H1 (cell line): ENCODE measurements around the gene WNT1. TPM values are rescaled to one million over a fixed set of nuclear protein-coding genes. Genes with fewer than 3 reads are reported as not detected.

Experiments used
- CTCF ChIA-PET: fragments of 300-600 bp; sonication (Branson Sonifier 250); formaldehyde crosslinking; loops from one replicate; lab custom pipeline; 2021; ENCODE audit not compliant: partially characterized antibody; lab: Charles Lee
- POLR2A ChIA-PET: fragments of 300-600 bp; sonication (Branson Sonifier 250); formaldehyde crosslinking; loops from one replicate; lab custom pipeline; 2021; ENCODE audit warnings: inconsistent platforms; ENCODE audit not compliant: partially characterized antibody; lab: Charles Lee
- DNase-seq, 2 experiments: peaks; one replicate each; pipeline versions ENCODE4 v3.0.0 to v3.0.0-alpha.2; 2010 to 2022; ENCODE audit warnings: low spot score in 2 of 2, low read depth in 1 of 2, mixed read lengths in 1 of 2
- FAIRE-seq: peaks from 2 replicates; lab custom pipeline; 2011; peaks lifted over from hg19 to GRCh38; lab: Jason Lieb, UNC
- H2AFZ ChIP-seq: 2 replicates; pipeline ENCODE4 v1.8.1; 2012; ENCODE audit warnings: low read length, inconsistent platforms
- H2AK5ac ChIP-seq: 2 replicates; pipeline ENCODE4 v1.6.1; 2013; ENCODE audit warnings: low read depth, low read length
- H2BK120ac ChIP-seq: replicated peaks from 2 replicates; pipeline ENCODE3; 2013; ENCODE audit warnings: low read depth, low read length, inconsistent platforms
- H2BK12ac ChIP-seq: 2 replicates; pipeline ENCODE4 v1.6.1; 2013; ENCODE audit warnings: low read depth, low read length
- H2BK15ac ChIP-seq: 2 replicates; pipeline ENCODE4 v1.6.1; 2013; ENCODE audit warnings: low read length
- H2BK20ac ChIP-seq: 2 replicates; pipeline ENCODE4 v1.6.1; 2013; ENCODE audit warnings: low read length
- H2BK5ac ChIP-seq: 2 replicates; pipeline ENCODE4 v1.6.1; 2013; ENCODE audit warnings: low read depth, low read length
- H3K14ac ChIP-seq: 2 replicates; pipeline ENCODE4 v1.6.1; 2013; ENCODE audit warnings: inconsistent platforms; ENCODE audit not compliant: insufficient read length
- H3K18ac ChIP-seq: 2 replicates; pipeline ENCODE4 v1.6.1; 2013; ENCODE audit warnings: low read length; ENCODE audit errors: extremely low read depth
- H3K23ac ChIP-seq: 2 replicates; pipeline ENCODE4 v1.6.1; 2013; ENCODE audit warnings: inconsistent platforms; ENCODE audit not compliant: insufficient read length
- H3K23me2 ChIP-seq: 2 replicates; pipeline ENCODE4 v1.6.1; 2013; ENCODE audit warnings: low read depth, low read length
- H3K27ac ChIP-seq: 2 replicates; pipeline ENCODE4 v1.6.1; 2011; ENCODE audit warnings: low read depth, low read length, inconsistent platforms
- H3K27me3 ChIP-seq, 4 experiments: replicated peaks in 1 of 4; 1 replicate in 1 of 4; 2 replicates in 3 of 4; pipeline versions ENCODE4 v1.6.1 to v1.8.1; 2011 to 2013; ENCODE audit warnings: low read length in 3 of 4, mild to moderate bottlenecking in 3 of 4, inconsistent platforms in 2 of 4, mixed read lengths in 2 of 4, moderate library complexity in 1 of 4; ENCODE audit not compliant: control insufficient read depth in 3 of 4, insufficient read depth in 3 of 4; ENCODE audit errors: extremely low read depth in 1 of 4
- H3K36me3 ChIP-seq, 4 experiments: 2 replicates each; pipeline versions ENCODE4 v1.6.1 to v1.8.1; 2011 to 2013; ENCODE audit warnings: mild to moderate bottlenecking in 4 of 4, low read length in 3 of 4, moderate library complexity in 2 of 4, control low read depth in 1 of 4, inconsistent platforms in 1 of 4; ENCODE audit not compliant: insufficient read depth in 4 of 4, control insufficient read depth in 2 of 4
- H3K4ac ChIP-seq: replicated peaks from 2 replicates; pipeline ENCODE3; 2013; ENCODE audit warnings: low read length, low read depth, mixed read lengths, inconsistent platforms; ENCODE audit not compliant: insufficient read length
- H3K4me1 ChIP-seq, 4 experiments: replicated peaks in 1 of 4; 1 replicate in 1 of 4; 2 replicates in 3 of 4; pipeline versions ENCODE4 v1.6.1 to v1.8.1; 2011 to 2013; ENCODE audit warnings: low read length in 3 of 4, inconsistent platforms in 2 of 4, mixed read lengths in 1 of 4; ENCODE audit not compliant: insufficient read depth in 4 of 4, control insufficient read depth in 3 of 4
- H3K4me2 ChIP-seq, 2 experiments: 2 replicates each; pipeline versions ENCODE4 v1.6.1 to v1.8.1; 2011 to 2013; ENCODE audit warnings: low read depth in 2 of 2, low read length in 2 of 2, control low read depth in 1 of 2, inconsistent platforms in 1 of 2, mild to moderate bottlenecking in 1 of 2; ENCODE audit not compliant: insufficient read depth in 1 of 2
- H3K4me3 ChIP-seq, 4 experiments: fragments of 200-600, 300-600 bp in 1 of 4; sonication (generic), shearing (Covaris generic), sonication (Bioruptor Twin) in 1 of 4; 2 replicates each; pipeline versions ENCODE4 v1.5.1 to v1.8.1; 2011 to 2016; ENCODE audit warnings: low read length in 4 of 4, low read depth in 3 of 4, control low read depth in 2 of 4, inconsistent platforms in 2 of 4, mild to moderate bottlenecking in 2 of 4, mixed read lengths in 1 of 4, moderate library complexity in 1 of 4; ENCODE audit not compliant: insufficient read depth in 2 of 4; ENCODE audit errors: extremely low read depth in 1 of 4
- H3K56ac ChIP-seq: replicated peaks from 2 replicates; pipeline ENCODE3; 2013; ENCODE audit warnings: low read depth, mild to moderate bottlenecking, mixed read lengths, low read length, inconsistent platforms; ENCODE audit not compliant: insufficient read length
- H3K79me1 ChIP-seq: 2 replicates; pipeline ENCODE4 v1.6.1; 2013; ENCODE audit warnings: low read depth, low read length, control low read depth
- H3K79me2 ChIP-seq, 2 experiments: 2 replicates each; pipeline versions ENCODE4 v1.6.1 to v1.8.1; 2012 to 2013; ENCODE audit warnings: low read length in 2 of 2, mild to moderate bottlenecking in 2 of 2, inconsistent platforms in 1 of 2; ENCODE audit not compliant: insufficient read depth in 2 of 2, control insufficient read depth in 1 of 2
- H3K9ac ChIP-seq, 4 experiments: replicated peaks in 1 of 4; 1 replicate in 1 of 4; 2 replicates in 3 of 4; pipeline versions ENCODE4 v1.6.1 to v1.8.1; 2011 to 2013; ENCODE audit warnings: low read depth in 3 of 4, low read length in 3 of 4, control low read depth in 2 of 4, mild to moderate bottlenecking in 2 of 4, moderate library complexity in 2 of 4, inconsistent platforms in 1 of 4; ENCODE audit errors: extremely low read depth in 1 of 4
- H3K9me3 ChIP-seq, 2 experiments: 2 replicates each; pipeline versions ENCODE4 v1.6.1 to v1.8.1; 2012 to 2013; ENCODE audit warnings: mild to moderate bottlenecking in 2 of 2, moderate library complexity in 2 of 2, control low read depth in 1 of 2, inconsistent platforms in 1 of 2, low read depth in 1 of 2, low read length in 1 of 2, mixed read lengths in 1 of 2; ENCODE audit not compliant: insufficient read depth in 2 of 2
- H4K20me1 ChIP-seq, 2 experiments: replicated peaks in 1 of 2; 2 replicates each; pipeline versions ENCODE3 to v1.8.1; 2011 to 2013; ENCODE audit warnings: inconsistent platforms in 2 of 2, low read length in 2 of 2, mild to moderate bottlenecking in 1 of 2; ENCODE audit not compliant: insufficient read depth in 2 of 2, control insufficient read depth in 1 of 2
- H4K5ac ChIP-seq: 2 replicates; pipeline ENCODE4 v1.6.1; 2013; ENCODE audit warnings: low read length, low read depth, mixed read lengths, inconsistent platforms; ENCODE audit not compliant: insufficient read length
- H4K8ac ChIP-seq: 2 replicates; pipeline ENCODE4 v1.8.0; 2013; ENCODE audit warnings: mild to moderate bottlenecking, moderate library complexity, low read length, inconsistent platforms; ENCODE audit not compliant: insufficient read depth; ENCODE audit errors: extremely low read depth
- H4K91ac ChIP-seq: replicated peaks from 2 replicates; pipeline ENCODE3; 2013; ENCODE audit warnings: low read length, mixed read lengths, inconsistent platforms; ENCODE audit not compliant: insufficient read length
- EZH2 ChIP-seq: fragments of 200-600 bp; sonication (generic); IDR thresholded peaks from 2 replicates; pipeline ENCODE4 v1.7.1; 2012; ENCODE audit warnings: low read depth, mild to moderate bottlenecking, moderate library complexity, low read length, inconsistent platforms; ENCODE audit not compliant: severe bottlenecking
- NRF1 ChIP-seq: IDR thresholded peaks from 2 replicates; pipeline ENCODE4 v1.6.1; 2011; ENCODE audit warnings: mild to moderate bottlenecking, low read depth, low read length, improper control_type of control experiment
- WGBS, 2 experiments: shearing (Covaris generic) in 1 of 2; methylation state at CpG; one replicate each; pipeline versions ENCODE4 v1.1.6 to v1.1.7; 2013 to 2015; ENCODE audit warnings: low lambda C conversion rate in 2 of 2, mixed read lengths in 2 of 2, inconsistent platforms in 1 of 2, low coverage in 1 of 2, missing lambda C conversion rate in 1 of 2; ENCODE audit not compliant: insufficient replicate concordance in 2 of 2, insufficient coverage in 1 of 2, insufficient read length in 1 of 2; ENCODE audit errors: extremely low coverage in 1 of 2, missing lambda C conversion rate in 1 of 2; 5-methylcytosine and 5-hydroxymethylcytosine counted together
- polyA plus RNA-seq, 7 experiments: library from polyadenylated mRNA; depleted of rRNA in 3 of 7; stranded (reverse) in 5 of 7; unstranded in 2 of 7; fragments of >200 nt in 5 of 7; fragments of 200-250 nt in 2 of 7; gene quantifications; 1 replicate in 5 of 7; 2 replicates in 1 of 7; 4 replicates in 1 of 7; pipeline versions ENCODE4 v1.2.1 to v1.2.3, GENCODE V29; 2011 to 2013; ENCODE audit warnings: missing spikeins in 2 of 7, mixed read lengths in 2 of 7
- total RNA-seq: library from RNA; stranded (reverse); fragmentation: NEBNext Ultra II Directional; extraction: Animal tissue kit (Norgen Biotek cat#: 25700); gene quantifications from 2 replicates; pipeline ENCODE4 v1.2.1, GENCODE V29; 2021

The WNT1 gene
- total and polyA plus RNA-seq, 2 of the 8 experiments (the other 6 are each of a cell fraction or from before 2014, with no cell fraction given): not detected

GRCh38 chr12:48972952-48973483 lies 5.1 kb upstream of the WNT1 start:
- Histone ChIP-seq H2AFZ (no peak overlapping the region), H3K27ac (no peak overlapping the region), H4K5ac (no peak overlapping the region), H3K18ac (0 out of 2 replicates have a peak overlapping the region, but pooled peaks have one; percentile 38), H3K23ac (no peak overlapping the region), H3K9me3 (no peaks in the 10 kb centered on the region), H3K56ac (no peak overlapping the region), H4K8ac (no peak overlapping the region), H3K4me2 (no peak overlapping the region; a peak in 1 of 4 replicates), H3K14ac (no peak overlapping the region), H3K4me3 (no peak overlapping the region), H2BK20ac (no peak overlapping the region), H2BK12ac (0 out of 2 replicates have a peak overlapping the region, but pooled peaks have one; percentile 55), H3K36me3 (no peaks in the 10 kb centered on the region; a peak in 1 of 8 replicates), H2AK5ac (no peak overlapping the region), H4K91ac (no peak overlapping the region), H3K4me1 (peaks cover 12 to 32% (median 28%) of the 10 kb centered on the region in 4 experiments), H3K27me3 (peaks cover 64 to 96% (median 94%) of the 10 kb centered on the region in 4 experiments), H3K79me2 (no peaks in the 10 kb centered on the region), H3K23me2 (peaks cover 9% of the 10 kb centered on the region), H2BK120ac (no peak overlapping the region), H3K4ac (no peak overlapping the region), H2BK15ac (no peak overlapping the region), H3K9ac (no peak overlapping the region), H2BK5ac (no peak overlapping the region), H3K79me1 (no peaks in the 10 kb centered on the region), H4K20me1 (peaks cover 4 to 19% of the 10 kb centered on the region in 2 experiments)
- TF ChIP-seq EZH2: peak; percentile 23
- TF ChIP-seq NRF1: no peak
- POLR2A ChIA-PET: interaction anchor here (0.8 to 2.7 kb wide), 7 partner anchors 8 to 107 kb away, joined by 3 to 10 read pairs (median 4); partner anchors contain the start of genes ARF3 and RND1
- WGBS, 2 experiments: 24% methylated on average over 3 of the region's 3 CpGs; no CpG with 5 or more reads in 1 of the 2 experiments
- no peak for DNase-seq
- no peak for FAIRE-seq
- CTCF ChIA-PET: interaction anchor here (0.6 to 40.8 kb wide), 14 partner anchors 10 to 156 kb away, joined by 3 to 1336 read pairs (median 6); partner anchors contain the start of genes ARF3, DDN, RHEBL1 and WNT1
